GM21367 (cell line): Measurements from ENCODE around the gene CAMK1D.
"Not testable (repeated sequence)": the region's sequence is repeated elsewhere in the genome, so short reads cannot be mapped to it uniquely, and the experiment has no call there.

Source experiments
- ATAC-seq: cut with Tn5 transposase; IDR thresholded peaks from one replicate; pipeline ENCODE4 v1.9.1; 2021; ENCODE audit not compliant: unreplicated experiment

Gene CAMK1D

GRCh38 chr10:12423896-12424295 lies 74.5 kb downstream of the CAMK1D start:
- ATAC-seq: no peak

DNA sequence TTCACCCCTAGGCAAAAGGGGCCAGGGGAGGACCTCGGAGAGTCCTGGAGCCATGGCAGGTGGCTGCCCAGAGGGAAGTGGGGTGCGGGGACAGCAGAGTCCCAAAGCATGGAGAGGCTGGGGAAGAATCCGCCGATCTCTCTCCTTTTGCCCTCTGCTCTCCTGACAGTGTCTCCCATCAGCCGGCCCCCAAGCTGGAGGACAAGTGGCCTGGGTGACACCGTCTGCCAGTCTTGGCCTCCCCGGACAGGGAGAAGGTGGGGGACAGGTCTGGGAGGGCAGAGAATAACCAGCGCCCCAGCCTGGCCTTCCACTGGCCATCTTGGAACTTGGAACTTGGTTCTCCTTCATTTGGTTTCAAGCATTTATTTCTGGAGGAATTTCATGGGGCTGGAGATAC lies 77.9 kb downstream of the CAMK1D start:
- ATAC-seq: no peak

DNA sequence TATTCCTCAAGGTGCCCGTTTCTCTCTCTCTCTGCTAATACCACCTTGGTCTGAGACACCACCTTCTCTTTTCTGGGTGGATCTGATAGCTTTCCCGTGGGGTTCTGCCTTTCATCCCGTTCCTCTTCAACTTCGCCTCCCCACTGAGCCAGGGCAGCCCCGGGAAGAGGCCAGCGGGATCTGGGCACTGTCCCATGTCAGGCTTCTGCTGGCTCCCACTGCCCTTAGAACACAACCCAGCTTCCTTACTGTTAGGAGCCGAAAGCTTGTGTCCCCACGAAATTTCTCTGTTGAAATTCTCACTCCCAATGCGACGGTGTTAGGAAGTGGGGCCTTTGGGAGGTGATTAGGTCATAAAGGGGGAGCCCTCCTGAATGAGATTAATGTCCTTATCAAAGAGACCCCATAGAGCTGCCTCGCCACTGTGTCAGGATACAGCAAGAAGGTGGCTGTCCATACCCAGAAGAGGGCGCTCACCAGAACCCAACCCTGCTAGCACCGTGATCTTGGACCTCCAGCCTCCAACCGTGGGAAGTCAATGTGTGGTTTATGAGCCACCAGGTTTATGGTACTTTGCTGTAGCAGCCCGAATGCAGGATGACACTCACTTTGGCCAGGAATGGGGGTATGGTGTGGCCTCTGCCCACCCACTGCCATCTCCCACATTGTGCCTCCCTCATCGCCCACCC lies 79.2 kb downstream of the CAMK1D start:
- no peak for ATAC-seq

DNA sequence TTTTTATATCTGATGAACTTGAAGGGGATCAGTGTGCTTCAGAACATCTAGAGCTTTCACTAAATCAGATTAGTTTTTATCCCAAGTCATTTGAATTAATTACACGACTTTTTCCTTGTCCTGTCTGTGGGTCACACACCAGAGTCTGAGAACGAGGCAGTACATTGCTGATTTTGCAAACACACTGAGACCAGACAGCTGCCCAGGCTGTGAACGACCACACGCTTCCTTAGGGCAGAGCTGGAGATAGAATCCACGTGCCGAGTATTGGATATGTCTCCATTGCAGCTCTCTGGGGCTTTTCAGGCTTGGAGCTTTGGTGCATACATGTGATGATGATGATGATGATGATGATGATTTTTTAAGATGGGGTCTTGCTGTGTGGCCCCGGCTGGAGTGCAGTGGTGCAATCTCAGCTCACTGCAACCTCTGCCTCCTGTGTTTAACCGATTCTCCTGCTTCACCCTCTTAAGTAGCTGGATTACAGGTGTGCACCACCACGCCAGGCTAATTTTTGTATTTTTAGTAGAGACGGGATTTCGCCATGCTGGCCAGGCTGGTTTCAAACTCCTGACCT lies 81.1 kb downstream of the CAMK1D start:
- no peak for ATAC-seq

DNA sequence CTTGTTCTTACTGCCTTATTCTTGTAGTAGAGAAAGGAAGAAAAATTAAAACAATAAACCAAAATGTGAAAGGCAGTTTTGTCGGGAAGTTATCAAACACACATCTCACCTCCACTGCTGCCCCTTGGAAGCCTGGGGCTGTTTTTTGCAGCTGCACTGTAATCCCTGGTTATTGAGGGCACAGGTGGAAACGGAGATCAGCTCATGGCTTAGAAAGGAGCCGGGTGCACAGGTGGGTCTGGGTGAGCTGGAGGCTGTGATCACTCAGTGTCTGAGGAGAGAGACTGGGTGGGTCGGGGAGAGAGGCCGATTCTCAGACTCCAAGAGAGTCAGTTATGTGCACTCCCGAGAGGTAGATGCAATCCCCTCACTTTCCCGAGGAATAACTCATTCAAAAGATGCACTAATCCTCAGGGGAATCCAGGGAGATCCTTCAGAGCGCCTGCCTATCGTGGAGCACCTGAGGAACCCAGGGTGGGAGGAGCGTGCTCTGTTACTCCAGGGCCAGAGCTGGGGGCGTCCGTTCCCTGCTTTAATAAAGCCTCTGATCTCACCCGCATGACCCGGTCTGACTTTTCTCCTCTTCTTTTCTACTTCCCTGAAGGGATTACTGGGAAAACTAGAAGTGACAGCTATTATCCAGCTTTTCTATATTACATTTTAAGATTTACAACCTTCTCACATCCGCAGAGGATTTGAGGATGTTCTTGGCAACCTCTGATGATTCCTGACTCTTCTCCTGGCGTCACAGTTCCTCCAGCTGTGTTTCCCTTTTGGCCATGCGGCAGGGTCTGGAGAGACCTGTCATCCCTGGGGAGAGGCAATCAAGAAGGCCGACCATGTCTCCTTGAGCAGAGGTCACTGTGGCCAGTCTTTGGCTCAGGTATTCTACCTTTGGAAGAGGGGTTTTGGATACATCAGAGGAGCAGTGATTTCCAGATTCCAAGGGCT lies 82.1 kb downstream of the CAMK1D start:
- ATAC-seq: no peak

DNA sequence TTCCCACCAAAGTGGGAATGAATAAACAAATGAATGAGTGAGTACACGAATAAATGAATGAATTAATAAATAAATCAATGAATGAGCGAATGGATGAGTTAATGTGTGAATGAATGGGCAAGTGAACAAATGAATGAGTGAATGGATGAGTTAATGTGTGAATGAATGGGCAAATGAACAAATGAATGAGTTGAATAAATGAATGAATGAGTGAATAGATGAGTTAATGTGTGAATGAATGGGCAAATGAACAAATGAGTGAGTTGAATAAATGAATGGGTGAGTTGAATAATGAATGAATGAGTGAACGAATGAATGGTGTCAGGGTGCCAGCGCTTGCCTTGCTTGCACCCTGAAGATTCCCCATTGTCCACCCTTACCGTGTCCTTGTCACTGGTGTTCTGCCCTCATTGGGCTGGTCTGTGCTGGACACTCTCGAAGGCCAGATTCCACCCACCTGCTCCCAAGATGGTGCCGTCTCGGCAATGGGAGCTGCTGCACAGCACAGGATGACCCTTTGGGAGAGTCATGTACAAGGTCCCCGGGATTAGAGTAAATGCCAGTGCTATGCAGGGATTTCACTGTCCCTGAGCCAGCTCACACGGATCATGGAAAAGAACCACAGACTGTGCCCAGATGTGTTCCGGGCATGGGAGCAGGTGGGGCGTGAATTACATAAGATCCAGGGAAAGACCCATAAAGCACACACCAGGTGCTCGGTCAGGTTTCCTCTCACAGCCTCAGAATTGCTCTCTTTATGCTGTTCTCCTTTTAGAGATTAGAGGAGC lies 83.2 kb downstream of the CAMK1D start:
- no peak for ATAC-seq

- ATAC-seq: no peak
Observed at GRCh38 chr10:12434277-12434676, 84.9 kb downstream of the CAMK1D start.

DNA sequence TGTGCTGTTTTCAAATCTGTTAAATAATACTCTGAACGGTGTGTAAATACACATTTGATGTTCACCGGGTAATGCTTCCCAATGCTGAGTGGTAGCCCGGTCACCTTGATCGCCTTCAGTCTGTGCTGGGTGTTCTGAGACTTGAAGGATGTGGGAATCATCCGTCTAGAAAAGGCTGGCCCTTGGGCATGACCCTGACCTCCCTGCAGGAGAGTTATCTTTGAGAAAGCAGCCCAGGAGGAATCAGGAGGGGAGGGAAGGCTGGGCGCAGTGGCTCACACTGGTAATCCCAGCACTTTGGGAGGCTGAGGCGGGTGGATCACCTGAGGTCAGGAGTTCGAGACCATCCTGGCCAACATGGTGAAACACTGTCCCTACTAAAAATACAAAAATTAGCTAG lies 85.3 kb downstream of the CAMK1D start:
- not testable (repeated sequence) for ATAC-seq

DNA sequence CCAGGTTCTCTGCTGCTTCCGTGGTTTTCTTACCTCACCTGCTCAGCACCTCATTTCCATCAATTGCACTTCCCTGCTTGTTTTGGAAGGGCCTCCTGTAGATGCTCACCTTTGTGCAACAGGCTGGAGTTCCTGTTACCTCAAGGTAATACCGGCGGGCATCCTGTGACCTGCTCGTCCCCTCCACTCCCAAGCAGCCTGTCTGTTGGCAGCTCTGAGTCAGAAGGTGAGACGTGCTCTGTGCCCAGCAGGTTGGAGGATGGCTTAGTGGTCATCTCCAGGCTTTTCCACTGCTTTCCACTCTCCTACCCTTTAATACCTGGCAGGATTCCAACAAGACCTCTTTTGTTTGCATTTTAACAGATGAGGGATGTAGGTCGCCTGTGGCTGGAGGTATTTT lies 86.0 kb downstream of the CAMK1D start:
- ATAC-seq: no peak

DNA sequence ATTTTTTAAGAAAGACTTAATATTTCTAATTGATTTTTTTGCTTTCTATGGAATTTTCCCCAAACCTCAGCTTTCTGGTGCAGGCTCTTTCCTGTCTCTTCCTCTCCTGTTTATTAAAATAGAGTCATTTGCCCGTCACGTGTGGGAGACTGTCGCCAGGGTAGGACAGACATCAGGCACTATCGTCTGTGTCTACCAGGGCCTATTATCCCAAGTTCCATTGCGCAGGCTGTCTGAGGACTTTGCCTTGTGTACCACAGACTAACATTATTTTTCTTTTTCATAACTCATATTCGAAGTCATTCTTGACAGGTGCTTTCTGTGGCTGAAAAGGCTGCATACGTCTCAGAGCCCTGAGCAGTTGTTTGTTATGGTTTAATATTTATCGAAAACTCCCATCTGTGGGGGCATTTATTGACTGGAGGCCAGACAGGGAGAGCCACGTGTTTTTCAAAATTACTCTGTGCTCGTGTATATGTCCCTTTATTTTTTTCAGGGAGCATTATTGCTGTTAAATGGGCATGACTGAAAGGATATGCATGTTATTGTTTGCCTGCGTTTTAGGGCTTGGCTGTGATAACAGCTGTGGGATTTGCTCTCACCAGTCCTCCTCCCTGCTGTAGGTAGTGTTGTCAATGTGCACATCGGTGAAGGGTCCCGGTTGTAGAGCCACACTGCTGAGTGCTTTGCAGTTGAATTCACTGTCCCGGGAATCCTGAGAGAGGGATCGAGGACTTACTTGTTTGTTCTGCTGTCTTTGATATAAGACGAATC lies 89.8 kb downstream of the CAMK1D start:
- no peak for ATAC-seq

GRCh38 chr10:12439767-12440166 lies 90.4 kb downstream of the CAMK1D start:
- ATAC-seq: not testable (repeated sequence)

DNA sequence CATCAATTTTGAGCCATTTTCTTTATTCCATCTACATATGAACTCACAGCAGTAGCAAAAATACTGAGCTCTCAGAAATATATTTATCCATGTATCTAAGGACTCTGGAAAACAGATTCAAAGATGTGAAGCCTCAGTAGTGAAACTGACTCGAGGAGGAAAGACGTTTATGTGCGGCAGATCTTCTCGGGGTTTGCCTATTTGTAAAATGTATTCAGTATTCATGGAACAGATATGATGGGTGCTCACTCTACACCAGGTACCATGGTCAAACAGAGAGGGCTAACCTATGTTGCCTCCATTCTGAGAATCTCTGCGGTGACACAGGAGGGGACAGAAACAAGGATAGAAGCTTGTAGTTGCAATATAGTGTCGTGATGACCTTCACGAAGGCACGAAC lies 93.7 kb downstream of the CAMK1D start:
- no peak for ATAC-seq

- no peak for ATAC-seq
Observed at GRCh38 chr10:12444981-12445700, 95.8 kb downstream of the CAMK1D start.

DNA sequence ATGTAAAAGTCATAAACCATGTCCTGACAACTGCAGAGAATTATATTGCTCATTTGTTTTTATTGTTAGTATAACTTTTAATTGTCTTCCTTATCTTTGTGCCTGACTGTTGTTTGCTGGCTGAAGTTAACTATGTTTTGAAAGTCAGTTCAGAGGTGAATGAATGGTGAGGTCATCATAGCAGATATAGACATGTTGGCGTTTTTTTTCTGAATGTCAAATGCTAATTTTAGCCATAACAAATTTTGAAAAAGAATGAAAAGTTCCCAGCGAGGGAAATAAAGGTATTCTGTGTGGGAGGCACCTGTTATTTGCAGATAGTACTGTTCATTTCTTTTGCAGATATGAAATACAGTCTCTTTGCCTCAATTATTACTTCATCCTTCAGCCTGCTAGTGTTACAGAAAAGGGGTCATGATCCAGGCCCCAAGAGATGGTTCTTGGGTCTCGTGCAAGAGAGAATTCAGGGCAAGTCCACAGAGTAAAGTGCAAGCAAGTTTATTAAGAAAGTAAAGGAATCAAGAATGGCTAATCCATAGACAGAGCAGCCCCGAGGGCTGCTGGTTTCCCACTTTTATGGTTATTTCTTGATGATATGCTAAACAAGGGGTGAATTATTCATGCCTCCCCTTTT lies 96.5 kb downstream of the CAMK1D start:
- ATAC-seq: no peak

DNA sequence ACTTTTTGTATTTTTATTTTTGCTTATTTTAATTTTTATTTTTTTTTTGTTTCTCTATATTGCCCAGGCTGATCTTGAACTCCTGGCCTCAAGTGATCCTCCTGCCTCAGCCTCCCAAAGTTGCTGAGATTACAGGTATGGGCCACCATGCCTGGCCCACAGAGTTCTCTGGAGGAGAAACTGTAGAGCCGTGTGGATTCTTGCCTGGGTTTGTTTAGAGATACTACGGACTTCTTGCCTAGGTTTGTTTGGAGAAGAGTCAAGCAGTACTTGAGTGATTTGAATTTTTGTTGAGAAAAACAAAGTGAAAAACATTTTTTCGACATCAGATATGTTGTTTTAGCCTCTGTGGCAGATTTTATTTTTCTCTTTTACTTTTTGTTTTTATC lies 99.0 kb downstream of the CAMK1D start:
- no peak for ATAC-seq

GRCh38 chr10:12448729-12449391 lies 99.5 kb downstream of the CAMK1D start:
- peak; percentile 75 for ATAC-seq

- ATAC-seq: no peak
Observed at GRCh38 chr10:12455318-12455717, 106.0 kb downstream of the CAMK1D start.

DNA sequence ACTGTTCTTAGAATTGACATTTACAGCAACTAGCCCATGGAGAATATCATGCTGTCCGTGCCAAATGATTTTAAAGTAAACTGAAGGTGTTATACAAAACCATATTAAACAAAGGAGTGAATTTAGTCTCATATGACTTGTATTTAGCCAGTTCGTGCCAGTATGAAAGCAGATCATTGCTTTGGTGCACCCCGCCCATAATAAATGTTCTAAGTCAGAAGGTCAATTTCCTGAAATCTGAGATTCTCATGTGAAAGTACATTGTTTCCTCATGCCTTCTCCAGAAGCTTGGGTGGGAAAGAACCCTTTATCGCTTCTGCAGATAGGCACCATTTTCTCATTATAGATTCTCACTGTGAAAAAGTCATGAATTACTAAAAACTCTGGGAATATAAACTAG lies 106.4 kb downstream of the CAMK1D start:
- no peak for ATAC-seq

DNA sequence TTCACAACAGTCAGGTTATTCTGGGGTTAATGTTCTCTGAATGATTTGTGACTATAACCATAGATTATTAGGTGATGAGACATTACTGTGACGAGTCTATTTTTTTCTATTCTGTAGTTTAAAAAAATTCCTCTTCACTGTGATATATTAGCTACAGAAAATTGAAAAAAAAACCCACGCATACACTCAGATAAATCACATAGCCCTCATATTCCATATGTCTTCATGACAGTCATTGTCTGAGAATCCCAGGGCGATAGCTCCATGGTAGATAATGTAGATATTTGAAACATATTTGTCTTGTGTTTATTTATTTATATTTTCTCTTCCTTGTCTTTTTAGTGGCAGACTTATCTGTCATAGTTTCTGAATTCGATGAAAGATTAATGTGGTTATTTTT lies 110.0 kb downstream of the CAMK1D start:
- ATAC-seq: no peak
